Measurements from ENCODE around the gene RMC1.
"Not testable (repeated sequence)": the region's sequence is repeated elsewhere in the genome, so short reads cannot be mapped to it uniquely, and the experiment has no call there.

RMC1 gene

DNA sequence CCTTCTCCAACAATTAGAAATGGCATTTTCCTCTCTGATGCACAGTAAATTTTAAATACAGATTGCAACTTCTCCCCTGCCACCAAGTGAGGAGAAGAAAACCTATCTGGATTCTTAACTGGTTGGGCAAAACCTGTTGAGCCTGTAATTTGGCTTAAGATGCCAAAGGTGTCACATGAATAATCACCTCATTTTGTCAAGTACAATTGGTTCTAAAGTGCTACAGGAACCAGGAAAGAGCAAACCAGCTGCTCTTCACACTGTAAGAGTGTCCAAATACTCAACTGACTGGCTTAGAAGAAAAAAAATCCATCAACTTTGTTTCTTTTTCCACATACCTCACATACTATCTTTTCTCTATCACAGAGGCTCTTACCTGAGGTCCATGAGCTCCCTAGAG is 47.6 kb downstream of the RMC1 start:
- TF ChIP-seq CTCF (IDR thresholded peaks at IDR 0.05; ENCODE audit: extremely low read depth, missing control alignments) = no peak
- no peak for DNase-seq (ENCODE audit: low spot score)

DNA sequence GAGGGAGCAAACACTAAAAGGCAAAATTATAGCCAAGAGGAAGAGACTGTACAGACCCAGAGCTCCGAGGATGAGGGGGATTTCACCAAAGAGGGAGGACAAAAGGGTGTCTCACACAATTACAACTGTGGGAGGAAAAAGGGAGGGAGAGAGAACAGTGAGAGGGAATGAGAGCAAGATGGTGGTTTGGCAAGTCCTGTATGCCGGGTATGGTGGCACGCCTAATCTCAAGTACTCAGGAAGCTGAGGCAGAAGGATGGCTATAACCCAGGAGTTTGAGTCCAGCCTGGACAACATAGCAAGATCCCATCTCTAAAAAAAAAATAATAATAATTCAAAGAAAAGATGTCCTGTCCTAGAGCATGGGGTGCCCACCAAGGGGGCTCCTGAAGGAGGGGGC is 48.7 kb downstream of the RMC1 start:
- TF ChIP-seq CTCF (IDR thresholded peaks at IDR 0.05; ENCODE audit: extremely low read depth, missing control alignments) = no peak
- no peak for DNase-seq (ENCODE audit: low spot score)

GRCh38 chr18:23552505-23552904 is 49.2 kb downstream of the RMC1 start:
- no peak for TF ChIP-seq CTCF (IDR thresholded peaks at IDR 0.05; ENCODE audit: extremely low read depth, missing control alignments)
- no peak for DNase-seq (ENCODE audit: low spot score)

DNA sequence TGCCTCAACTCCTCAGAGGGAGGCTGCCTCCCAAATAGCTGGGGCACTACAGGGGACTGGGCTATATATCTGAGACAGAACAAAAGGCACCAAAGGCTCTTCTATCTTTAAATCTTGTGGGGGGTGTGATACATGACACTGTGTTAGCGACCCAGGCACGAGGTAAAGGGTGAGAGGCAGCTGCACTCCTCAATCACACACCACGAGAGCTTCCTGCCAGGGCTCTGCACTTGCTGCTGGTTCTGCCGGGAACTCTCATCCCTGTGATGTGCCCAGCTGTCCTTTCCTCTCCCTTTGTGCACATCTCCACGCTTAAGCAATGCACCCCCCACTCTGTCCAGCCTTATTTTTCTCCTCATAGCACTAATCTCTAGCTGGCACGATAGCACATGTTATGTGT is 50.6 kb downstream of the RMC1 start:
- TF ChIP-seq CTCF (IDR thresholded peaks at IDR 0.05; ENCODE audit: extremely low read depth, missing control alignments) = no peak
- DNase-seq (ENCODE audit: low spot score) = no peak

DNA sequence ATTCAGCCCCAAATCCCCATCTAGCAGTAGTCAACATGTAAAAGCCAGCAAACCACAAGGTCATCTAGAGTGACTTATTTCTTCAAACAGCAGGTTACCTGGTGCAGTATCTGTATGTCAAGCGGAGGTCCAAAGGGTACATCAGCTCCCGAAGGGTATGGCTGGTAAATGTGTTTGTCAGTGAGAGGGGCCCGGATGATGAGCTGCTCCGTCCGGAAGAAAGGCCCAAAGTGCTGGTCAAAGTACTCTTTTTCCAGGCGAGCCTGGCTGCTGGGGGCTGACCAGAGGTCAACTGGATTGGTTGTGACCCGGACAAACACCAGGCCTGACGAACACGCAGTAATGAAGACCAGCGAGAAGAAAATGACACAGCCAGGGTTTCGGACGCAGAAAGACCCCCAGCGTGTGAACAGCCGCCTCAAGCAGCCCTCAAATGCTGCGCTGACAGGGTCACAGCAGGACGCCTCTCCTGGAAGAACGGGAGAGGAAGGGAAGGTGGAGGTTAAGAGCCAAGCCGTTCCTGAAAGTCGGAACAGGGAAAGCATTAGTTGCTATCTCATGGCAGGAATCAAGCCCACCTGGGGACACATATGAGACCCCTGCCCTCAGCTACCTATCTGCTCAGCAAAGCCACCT is 53.0 kb downstream of the RMC1 start:
- no peak for TF ChIP-seq CTCF (IDR thresholded peaks at IDR 0.05; ENCODE audit: extremely low read depth, missing control alignments)

GRCh38 chr18:23557511-23557910 is 54.2 kb downstream of the RMC1 start:
- not testable (repeated sequence) for DNase-seq (ENCODE audit: low spot score)

More for the DNA sequence above, 53.0 kb downstream of the RMC1 start:
- DNase-seq (ENCODE audit: low spot score) = no peak

DNA sequence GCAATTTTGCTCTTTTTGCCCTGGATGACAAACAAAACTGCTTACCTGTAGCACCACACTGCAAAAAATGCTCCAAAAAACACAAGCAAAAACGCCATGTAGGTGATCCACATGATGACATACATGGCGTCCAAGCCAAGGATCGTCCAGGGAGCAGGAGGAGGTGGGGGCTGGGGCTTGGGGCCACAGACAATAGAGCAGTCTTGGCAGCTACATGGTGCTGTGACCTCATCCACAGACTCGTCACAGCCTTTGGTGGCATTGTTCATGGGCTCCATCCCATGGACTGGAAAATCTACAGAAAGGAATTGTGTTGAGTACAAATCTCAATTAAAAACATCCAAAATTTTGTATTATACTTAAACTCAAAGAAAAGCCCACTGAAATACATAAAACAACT is 56.9 kb downstream of the RMC1 start:
- DNase-seq (ENCODE audit: low spot score) = no peak
- no peak for TF ChIP-seq CTCF (IDR thresholded peaks at IDR 0.05; ENCODE audit: extremely low read depth, missing control alignments)

GRCh38 chr18:23563377-23564043 is 60.2 kb downstream of the RMC1 start:
- no peak for DNase-seq (ENCODE audit: low spot score)
- TF ChIP-seq CTCF (IDR thresholded peaks at IDR 0.05; ENCODE audit: extremely low read depth, missing control alignments) = no peak

Measured in GM20000 (cell line).